Astrocyte (in vitro differentiated cells and primary cell): ENCODE data around the gene YPEL1. TPM values are rescaled to one million over a fixed set of nuclear protein-coding genes. Genes with fewer than 3 reads are reported as not detected.

Experiments
- DNase-seq: peaks from one replicate; pipeline ENCODE4 v3.0.0-alpha.2; 2010; ENCODE audit warnings: low read depth
- FAIRE-seq: peaks from 2 replicates; lab custom pipeline; 2011; peaks lifted over from hg19 to GRCh38; lab: Jason Lieb, UNC
- H2AFZ ChIP-seq: 2 replicates; pipeline ENCODE4 v1.6.0; 2012; ENCODE audit warnings: low read depth, low read length, inconsistent platforms
- H3K27ac ChIP-seq: 2 replicates; pipeline ENCODE4 v1.5.1; 2011; ENCODE audit warnings: low read depth, low read length, inconsistent platforms
- H3K27me3 ChIP-seq: 2 replicates; pipeline ENCODE4 v1.6.0; 2011; ENCODE audit warnings: low read length, inconsistent platforms; ENCODE audit not compliant: insufficient read depth
- H3K36me3 ChIP-seq: 2 replicates; pipeline ENCODE4 v1.5.1; 2011; ENCODE audit warnings: low read length, inconsistent platforms; ENCODE audit not compliant: insufficient read depth
- H3K4me1 ChIP-seq: 2 replicates; pipeline ENCODE4 v1.5.1; 2011; ENCODE audit warnings: low read length, inconsistent platforms; ENCODE audit not compliant: insufficient read depth
- H3K4me2 ChIP-seq: 2 replicates; pipeline ENCODE4 v1.6.0; 2012; ENCODE audit warnings: low read length, inconsistent platforms
- H3K4me3 ChIP-seq: 2 replicates; pipeline ENCODE4 v1.5.1; 2011; ENCODE audit warnings: low read depth, mild to moderate bottlenecking, low read length, inconsistent platforms; ENCODE audit not compliant: insufficient read depth
- H3K79me2 ChIP-seq: 2 replicates; pipeline ENCODE4 v1.6.0; 2012; ENCODE audit warnings: mild to moderate bottlenecking, low read length, inconsistent platforms; ENCODE audit not compliant: insufficient read depth
- H3K9ac ChIP-seq: 2 replicates; pipeline ENCODE4 v1.6.0; 2012; ENCODE audit warnings: mild to moderate bottlenecking, low read length, inconsistent platforms
- H3K9me3 ChIP-seq: 2 replicates; pipeline ENCODE4 v1.5.1; 2012; ENCODE audit warnings: low read depth, mild to moderate bottlenecking, low read length, inconsistent platforms; ENCODE audit not compliant: insufficient read depth
- H4K20me1 ChIP-seq: 2 replicates; pipeline ENCODE4 v1.6.0; 2012; ENCODE audit warnings: low read length, inconsistent platforms; ENCODE audit not compliant: insufficient read depth
- H3K27ac Mint-ChIP-seq: one replicate; pipeline ENCODE4 v1.8.0; 2021; ENCODE audit warnings: mild to moderate bottlenecking, mixed read lengths; ENCODE audit not compliant: unreplicated experiment
- H3K27me3 Mint-ChIP-seq: one replicate; pipeline ENCODE4 v1.8.0; 2021; ENCODE audit warnings: low read depth, mixed read lengths; ENCODE audit not compliant: unreplicated experiment
- H3K36me3 Mint-ChIP-seq: one replicate; pipeline ENCODE4 v1.8.0; 2021; ENCODE audit warnings: low read depth, mixed read lengths; ENCODE audit not compliant: unreplicated experiment
- H3K4me1 Mint-ChIP-seq: one replicate; pipeline ENCODE4 v1.8.0; 2021; ENCODE audit warnings: low read depth, mixed read lengths; ENCODE audit not compliant: unreplicated experiment
- H3K4me3 Mint-ChIP-seq: one replicate; pipeline ENCODE4 v1.8.0; 2021; ENCODE audit warnings: mild to moderate bottlenecking, moderate library complexity, mixed read lengths; ENCODE audit not compliant: unreplicated experiment
- H3K9me3 Mint-ChIP-seq: one replicate; pipeline ENCODE4 v1.8.0; 2021; ENCODE audit warnings: mild to moderate bottlenecking, mixed read lengths; ENCODE audit not compliant: unreplicated experiment
- CTCF ChIP-seq: IDR thresholded peaks from 2 replicates; pipeline ENCODE4 v1.5.1; 2011; ENCODE audit warnings: low read depth, mild to moderate bottlenecking, inconsistent platforms, low read length, moderate library complexity; ENCODE audit not compliant: insufficient read depth
- EZH2 ChIP-seq: IDR thresholded peaks from 2 replicates; pipeline ENCODE4 v1.6.1; 2012; ENCODE audit warnings: mild to moderate bottlenecking, low read length, inconsistent platforms; ENCODE audit not compliant: insufficient read depth
- total RNA-seq: library from RNA; stranded (reverse); gene quantifications from 2 replicates; pipeline ENCODE4 v1.2.1, GENCODE V29; 2021

YPEL1 gene
- total RNA-seq, 1 donor from 2014 or later, result 0.86 TPM

GRCh38 chr22:21766691-21767462 is 31.3 kb upstream of the YPEL1 start:
- H3K4me3 Mint-ChIP-seq, result no peak overlapping the region
- H3K36me3 Mint-ChIP-seq, result peaks cover 46% of the 10 kb centered on the region
- FAIRE-seq, result no peak
- DNase-seq, result no peak
- no peak overlapping the region for H2AFZ ChIP-seq
- H3K27me3 Mint-ChIP-seq, result no peaks in the 10 kb centered on the region
- no peak overlapping the region for H3K27ac Mint-ChIP-seq
- H3K27me3 ChIP-seq, result no peaks in the 10 kb centered on the region
- no peak for TF ChIP-seq EZH2
- H4K20me1 ChIP-seq, result peaks cover 27% of the 10 kb centered on the region
- no peaks in the 10 kb centered on the region for H3K79me2 ChIP-seq
- H3K4me2 ChIP-seq, result no peak overlapping the region
- H3K9me3 Mint-ChIP-seq, result no peaks in the 10 kb centered on the region
- no peak overlapping the region for H3K4me3 ChIP-seq
- peaks cover 2% of the 10 kb centered on the region for H3K4me1 Mint-ChIP-seq
- no peaks in the 10 kb centered on the region for H3K9me3 ChIP-seq
- H3K4me1 ChIP-seq, result no peaks in the 10 kb centered on the region
- peaks cover 63% of the 10 kb centered on the region for H3K36me3 ChIP-seq
- H3K27ac ChIP-seq, result no peak overlapping the region
- no peak overlapping the region for H3K9ac ChIP-seq

GRCh38 chr22:21765909-21766529 is 30.4 kb upstream of the YPEL1 start:
- Mint-ChIP-seq H3K36me3 (peaks cover 43% of the 10 kb centered on the region), H3K4me1 (peaks cover 5% of the 10 kb centered on the region), H3K27me3 (no peaks in the 10 kb centered on the region)

More at GRCh38 chr22:21765909-21766529, 30.4 kb upstream of the YPEL1 start:
- no peak overlapping the region for H3K4me3 Mint-ChIP-seq
- Histone ChIP-seq H3K27ac (no peak overlapping the region), H3K79me2 (no peaks in the 10 kb centered on the region), H2AFZ (no peak overlapping the region), H3K4me1 (peaks cover 3% of the 10 kb centered on the region), H3K9ac (no peak overlapping the region), H3K4me2 (no peak overlapping the region), H4K20me1 (peaks cover 27% of the 10 kb centered on the region), H3K4me3 (no peak overlapping the region), H3K36me3 (peaks cover 58% of the 10 kb centered on the region), H3K27me3 (no peaks in the 10 kb centered on the region), H3K9me3 (no peaks in the 10 kb centered on the region)
- no peak overlapping the region for H3K27ac Mint-ChIP-seq
- DNase-seq (no peak), FAIRE-seq (no peak)
- H3K9me3 Mint-ChIP-seq, result no peaks in the 10 kb centered on the region
- TF ChIP-seq CTCF (no peak), EZH2 (no peak)
